ENCODE data around the gene KMT2A.

GRCh38 chr11:118436639-118437207 is 431 bp downstream of the KMT2A start:
- TF ChIP-seq POLR2AphosphoS5 (IDR thresholded peaks at IDR 0.05; ENCODE audit: low read depth, low read length) (no peak), TAF1 (IDR thresholded peaks at IDR 0.05; ENCODE audit: low read depth, low read length) (no peak)
